HG02840 (cell line): ENCODE measurements around the gene GSE1.

Experiments
- ATAC-seq: cut with Tn5 transposase; IDR thresholded peaks from one replicate; pipeline ENCODE4 v1.9.1; 2021; ENCODE audit warnings: mild to moderate bottlenecking, moderate library complexity, moderate number of reproducible peaks; ENCODE audit not compliant: unreplicated experiment, low FRiP score

The GSE1 gene

DNA sequence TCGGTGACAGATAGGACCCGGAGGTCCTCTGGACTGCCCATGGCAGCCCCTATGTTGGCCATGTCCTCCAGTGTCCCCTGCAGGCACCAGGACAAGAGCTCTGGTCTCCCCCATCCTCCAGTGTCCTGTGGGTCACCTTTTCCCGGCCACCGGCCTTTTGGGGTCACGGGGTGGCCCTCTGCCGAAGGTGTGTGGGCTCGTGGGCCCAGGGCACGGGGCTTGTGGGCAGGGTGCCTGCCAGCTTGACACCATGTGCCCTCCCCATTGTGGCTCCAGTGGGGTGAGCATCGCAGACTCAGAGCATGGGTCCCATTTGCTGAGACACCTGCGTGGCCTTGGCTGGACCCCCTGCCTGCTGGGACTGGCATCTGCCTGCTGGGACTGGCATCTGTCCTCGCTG is 18.1 kb downstream of the GSE1 start:
- ATAC-seq, result no peak

GRCh38 chr16:85631802-85632393 is 18.8 kb downstream of the GSE1 start:
- no peak for ATAC-seq

DNA sequence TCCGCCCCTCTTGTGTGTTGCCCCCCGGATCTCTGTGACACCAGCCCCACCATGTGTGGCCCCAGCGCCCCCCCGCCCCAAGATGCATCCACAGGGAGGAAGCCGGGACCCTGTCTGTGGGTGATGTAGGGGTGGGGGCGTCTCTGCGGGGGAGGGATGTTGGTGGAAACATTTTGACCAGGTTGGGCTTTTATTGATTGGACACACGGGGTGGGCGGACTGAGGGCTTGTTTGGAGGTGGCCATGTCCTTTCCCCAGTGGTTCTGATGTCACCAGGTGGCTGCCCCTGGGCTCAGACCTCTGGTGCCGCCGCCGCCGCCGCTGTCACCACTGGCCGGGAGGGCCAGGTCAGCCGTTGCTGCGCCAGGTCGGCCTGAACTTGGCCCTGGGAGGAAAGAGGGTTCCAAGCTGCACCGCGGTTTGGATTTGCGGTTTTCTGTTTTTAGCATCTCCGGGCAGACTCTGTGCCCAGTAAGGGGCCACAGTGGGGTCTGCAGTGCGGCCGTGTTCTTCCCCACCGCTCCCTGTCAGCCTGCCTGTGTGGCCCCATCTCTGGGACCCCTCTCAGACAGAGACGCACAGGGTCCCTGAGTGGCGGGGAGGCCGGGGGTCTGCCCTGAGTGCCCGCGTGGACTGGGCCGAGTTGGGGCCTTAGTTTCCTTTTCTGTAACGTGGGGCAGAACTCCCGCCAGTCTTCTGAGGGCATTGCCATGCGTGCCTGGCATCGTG is 19.8 kb downstream of the GSE1 start:
- ATAC-seq, result no peak

- no peak for ATAC-seq
Measured at GRCh38 chr16:85633438-85633743, 20.3 kb downstream of the GSE1 start.

GRCh38 chr16:85633888-85634287 is 20.8 kb downstream of the GSE1 start:
- no peak for ATAC-seq

- no peak for ATAC-seq
Measured at GRCh38 chr16:85634747-85635544, 21.8 kb downstream of the GSE1 start.

GRCh38 chr16:85635545-85636140 is 22.5 kb downstream of the GSE1 start:
- ATAC-seq, result no peak

DNA sequence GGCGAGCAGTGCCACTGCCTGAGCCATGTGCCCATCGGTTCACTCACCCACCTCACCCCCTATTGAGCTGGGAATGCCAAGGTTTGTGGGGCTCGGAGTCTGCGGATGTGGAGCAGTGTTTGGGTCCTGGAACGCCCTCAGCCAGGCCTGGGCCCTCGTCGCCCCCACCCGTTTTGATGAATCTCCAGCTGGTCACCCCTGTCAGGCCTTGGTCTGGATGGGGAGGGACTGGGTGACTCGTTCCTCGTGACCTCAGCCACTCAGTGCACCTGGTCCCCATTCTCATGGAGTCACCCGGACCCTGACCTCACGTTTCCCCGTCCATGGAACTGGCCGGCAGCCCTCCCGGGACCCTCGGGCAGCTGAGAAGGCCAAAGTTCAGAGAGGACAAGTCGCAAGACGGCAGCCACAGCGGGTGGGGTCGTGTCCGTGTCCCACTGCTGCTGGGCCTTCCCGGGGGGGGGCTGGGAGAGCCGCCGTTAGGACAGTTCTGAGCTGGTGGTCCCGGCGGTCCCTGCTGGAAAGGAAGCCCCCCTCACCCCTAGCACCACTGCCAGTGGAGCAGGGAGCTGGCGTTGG is 23.2 kb downstream of the GSE1 start:
- no peak for ATAC-seq

GRCh38 chr16:85637061-85637807 is 24.1 kb downstream of the GSE1 start:
- ATAC-seq, result no peak

GRCh38 chr16:85637808-85638647 is 24.9 kb downstream of the GSE1 start:
- no peak for ATAC-seq

DNA sequence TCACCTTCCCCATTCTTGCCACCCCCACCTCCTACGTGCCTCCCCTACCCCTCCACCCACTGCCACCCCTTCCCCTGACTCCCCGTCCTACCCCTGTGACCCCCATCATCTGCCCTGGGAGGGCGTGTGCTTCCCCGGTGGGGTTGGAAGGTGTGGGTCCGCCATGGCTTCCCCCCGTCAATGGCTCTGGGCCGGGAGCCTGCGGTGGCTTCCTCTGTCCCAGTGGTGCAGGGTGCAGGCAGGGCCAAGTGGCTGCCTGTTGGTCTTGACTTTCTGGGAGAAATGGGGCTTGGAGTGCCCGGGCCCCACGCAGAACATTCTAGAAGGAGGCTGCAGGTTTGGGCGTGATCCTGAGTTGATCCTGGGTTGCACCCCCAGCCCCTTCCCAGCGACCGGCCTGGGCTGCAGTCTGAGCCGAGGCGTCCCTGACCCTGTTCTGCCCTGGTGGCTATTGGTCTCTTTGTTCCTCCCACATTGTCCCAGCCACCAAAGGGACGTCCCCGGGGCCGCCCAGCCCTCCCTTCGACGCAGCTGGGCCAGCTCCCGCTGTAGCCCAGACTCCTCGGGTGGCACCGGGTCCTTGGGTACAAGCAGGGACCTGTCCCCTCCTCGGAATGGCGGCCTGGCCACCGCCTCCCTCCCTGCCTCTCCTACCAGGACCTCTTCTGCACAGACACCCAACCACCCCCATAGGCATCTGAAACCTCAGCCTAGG is 25.7 kb downstream of the GSE1 start:
- no peak for ATAC-seq

- no peak for ATAC-seq
Measured at GRCh38 chr16:85639529-85640253, 26.6 kb downstream of the GSE1 start.

DNA sequence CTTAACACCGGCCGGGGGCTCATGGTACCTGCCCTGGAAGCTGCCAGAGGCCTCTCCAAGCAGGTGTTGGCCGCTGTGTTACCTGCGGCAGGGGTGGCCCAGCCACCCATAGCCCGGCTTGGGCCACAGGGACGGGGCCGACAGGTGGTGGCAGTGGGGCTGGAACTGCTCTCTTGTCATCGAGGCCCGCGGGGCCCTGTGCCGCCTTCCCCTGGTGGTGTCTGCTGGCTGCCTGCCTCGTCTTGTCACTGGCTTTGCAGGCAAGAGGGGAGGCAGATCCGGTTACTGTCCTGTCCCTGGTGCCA is 27.1 kb downstream of the GSE1 start:
- ATAC-seq, result no peak

DNA sequence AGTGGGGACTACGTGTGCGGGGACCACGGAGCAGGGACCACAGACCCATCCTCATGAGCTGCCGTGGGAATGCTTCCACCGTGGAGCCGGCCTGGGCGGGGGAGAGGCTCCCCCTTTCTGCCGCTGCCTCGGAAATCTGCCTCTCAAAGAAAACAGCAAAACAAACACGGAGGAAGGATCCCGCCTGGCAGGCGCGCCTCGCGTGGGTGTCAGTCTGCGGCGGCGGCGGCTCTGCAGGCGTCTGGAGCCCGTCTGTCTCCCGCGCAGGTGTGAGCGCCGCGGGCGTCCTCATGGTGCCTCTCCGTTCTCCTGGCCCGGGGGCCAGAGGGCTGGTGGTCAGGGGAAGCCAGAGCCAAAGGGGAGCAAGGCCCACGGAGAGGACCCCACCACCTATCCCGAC is 27.5 kb downstream of the GSE1 start:
- no peak for ATAC-seq

DNA sequence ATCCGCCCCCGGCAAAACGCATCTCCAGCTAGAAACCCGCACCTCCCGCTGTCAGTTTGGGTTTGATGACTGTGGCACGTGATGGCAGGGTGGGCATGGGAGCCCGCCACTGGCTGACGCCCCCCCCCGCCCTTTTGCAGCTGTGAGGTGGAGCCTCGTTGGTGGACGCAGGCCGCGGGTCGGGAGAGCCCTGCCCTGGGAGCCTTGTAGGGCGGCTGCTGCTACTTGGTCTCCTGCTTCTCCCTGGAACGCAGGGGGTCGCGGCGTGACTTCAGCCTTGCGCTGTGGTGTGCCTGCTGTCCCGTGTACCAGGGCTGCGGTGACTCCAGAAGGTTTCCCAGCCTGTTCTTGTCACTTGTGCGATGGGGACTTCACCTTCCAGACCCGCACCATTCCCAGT is 28.2 kb downstream of the GSE1 start:
- ATAC-seq, result no peak

GRCh38 chr16:85641776-85642176 is 28.7 kb downstream of the GSE1 start:
- ATAC-seq, result no peak

- no peak for ATAC-seq
Measured at GRCh38 chr16:85642762-85643358, 29.7 kb downstream of the GSE1 start.

GRCh38 chr16:85643631-85644030 is 30.5 kb downstream of the GSE1 start:
- ATAC-seq, result no peak
